NCI-H510A (cell line): ENCODE data around the gene CCDC148.
"Not testable (repeated sequence)": the region's sequence is repeated elsewhere in the genome, so short reads cannot be mapped to it uniquely, and the experiment has no call there.

Experiments used
- DNase-seq: peaks from one replicate; lab custom pipeline; 2025; lab: John Stamatoyannopoulos, UW

CCDC148 gene

DNA sequence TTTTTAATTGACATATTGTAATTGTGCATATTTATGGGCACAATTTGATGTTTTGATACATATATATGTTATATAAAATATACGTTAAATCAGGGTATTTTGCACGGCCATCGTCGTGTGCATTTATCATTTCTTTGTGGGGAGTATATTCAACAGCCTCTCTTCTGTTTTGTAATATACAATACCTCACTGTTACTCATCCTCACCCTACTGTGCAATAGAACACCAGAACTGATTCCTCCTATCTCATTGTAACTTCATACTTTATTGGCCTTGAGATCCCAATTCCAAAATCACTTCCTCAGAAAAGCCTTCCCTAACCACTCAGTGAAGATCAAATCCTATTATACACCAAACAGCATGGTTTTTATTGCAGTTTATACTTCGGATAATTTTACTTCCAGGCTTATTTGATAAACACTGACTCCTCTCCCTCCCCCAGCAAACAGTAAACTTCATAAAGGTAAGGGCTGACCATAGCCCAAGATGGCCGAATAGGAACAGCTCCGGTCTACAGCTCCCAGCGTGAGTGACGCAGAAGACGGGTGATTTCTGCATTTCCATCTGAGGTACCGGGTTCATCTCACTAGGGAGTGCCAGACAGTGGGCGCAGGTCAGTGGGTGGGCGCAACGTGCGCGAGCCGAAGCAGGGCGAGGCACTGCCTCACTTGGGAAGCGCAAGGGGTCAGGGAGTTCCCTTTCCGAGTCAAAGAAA is 105.6 kb downstream of the CCDC148 start:
- not testable (repeated sequence) for DNase-seq

GRCh38 chr2:158346032-158346431 is 110.5 kb downstream of the CCDC148 start:
- no peak for DNase-seq

DNA sequence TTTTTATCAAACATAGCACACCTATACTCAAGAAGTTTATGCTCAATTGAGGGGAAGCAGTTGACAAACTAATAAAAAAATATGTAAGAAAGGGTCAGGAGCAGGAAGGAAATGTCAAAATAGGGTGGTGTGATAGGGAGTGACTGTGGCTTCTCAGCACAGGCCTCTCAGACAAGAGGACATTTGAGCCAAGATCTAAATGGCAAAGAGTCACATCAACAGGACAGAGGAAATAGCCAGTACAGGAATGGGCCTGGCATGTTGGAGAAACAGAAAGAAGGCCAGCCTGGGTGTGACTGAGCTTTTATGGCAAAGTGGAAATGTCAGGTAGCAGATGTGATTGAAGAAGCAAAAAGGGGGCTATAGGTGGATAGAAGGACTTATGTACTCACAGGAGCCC is 117.0 kb downstream of the CCDC148 start:
- no peak for DNase-seq

GRCh38 chr2:158337018-158337417 is 119.5 kb downstream of the CCDC148 start:
- no peak for DNase-seq

GRCh38 chr2:158331799-158332198 is 124.8 kb downstream of the CCDC148 start:
- DNase-seq: not testable (repeated sequence)

DNA sequence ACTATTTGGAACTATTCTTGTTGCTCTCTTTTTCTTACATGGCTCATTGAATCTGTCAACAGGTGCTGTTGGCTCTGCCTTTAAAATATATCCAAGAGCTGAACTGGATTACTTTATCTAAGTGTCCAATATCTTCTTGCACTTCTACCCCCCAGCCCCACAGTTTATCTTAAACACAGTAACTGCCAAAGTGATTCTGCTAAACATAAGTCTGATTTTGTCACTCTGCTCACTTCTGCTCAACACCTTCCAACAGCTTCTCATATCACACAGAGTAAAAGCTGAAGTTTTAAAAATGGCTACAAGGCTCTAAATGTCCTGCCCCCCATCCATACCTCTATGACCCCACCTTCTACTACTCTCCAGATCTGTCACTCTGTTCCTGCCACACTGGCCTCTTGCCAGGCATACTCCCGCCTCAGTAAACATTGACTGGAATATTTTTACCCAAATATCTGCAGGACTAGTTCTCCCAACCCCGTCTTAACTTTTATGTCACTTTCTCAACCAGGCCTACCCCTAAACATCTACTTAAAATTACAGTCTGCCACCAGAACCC is 130.7 kb downstream of the CCDC148 start:
- no peak for DNase-seq

DNA sequence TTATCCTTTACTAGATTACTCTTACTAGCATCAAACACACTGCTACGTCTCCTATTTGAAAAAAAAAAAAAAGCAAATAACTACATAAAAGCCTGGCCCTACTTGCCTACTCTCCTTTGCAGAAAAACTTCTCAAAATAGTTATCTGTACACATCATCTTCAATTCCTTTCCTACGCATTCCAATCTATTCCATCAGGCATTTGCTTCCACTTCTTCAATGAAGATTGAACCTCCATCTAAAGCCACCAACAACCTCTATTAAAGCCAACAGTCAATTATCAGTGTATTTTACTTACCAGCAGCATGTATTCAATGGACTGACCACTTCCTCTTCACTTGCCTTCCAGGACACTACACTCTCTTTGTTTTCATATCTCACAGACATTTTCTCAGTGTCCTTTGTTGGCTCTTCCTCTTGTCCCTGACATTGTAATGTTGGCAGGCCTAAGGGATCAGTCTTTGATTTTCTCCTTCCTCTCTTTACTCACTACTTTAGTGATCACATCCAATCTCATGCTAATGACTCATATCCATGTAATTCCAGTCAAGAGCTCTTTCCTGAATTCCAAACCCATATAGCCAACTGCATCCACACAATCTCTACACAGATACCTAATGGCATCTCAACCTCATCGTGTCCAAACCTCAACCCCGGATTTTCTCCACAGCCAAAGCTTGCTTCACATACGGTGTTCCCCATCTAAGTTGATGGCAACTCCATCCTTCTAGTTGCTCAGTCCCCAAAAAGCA is 131.3 kb downstream of the CCDC148 start:
- DNase-seq: no peak

GRCh38 chr2:158323381-158323780 is 133.2 kb downstream of the CCDC148 start:
- no peak for DNase-seq

GRCh38 chr2:158321264-158321663 is 135.3 kb downstream of the CCDC148 start:
- no peak for DNase-seq

GRCh38 chr2:158319269-158319668 is 137.3 kb downstream of the CCDC148 start:
- DNase-seq: no peak

DNA sequence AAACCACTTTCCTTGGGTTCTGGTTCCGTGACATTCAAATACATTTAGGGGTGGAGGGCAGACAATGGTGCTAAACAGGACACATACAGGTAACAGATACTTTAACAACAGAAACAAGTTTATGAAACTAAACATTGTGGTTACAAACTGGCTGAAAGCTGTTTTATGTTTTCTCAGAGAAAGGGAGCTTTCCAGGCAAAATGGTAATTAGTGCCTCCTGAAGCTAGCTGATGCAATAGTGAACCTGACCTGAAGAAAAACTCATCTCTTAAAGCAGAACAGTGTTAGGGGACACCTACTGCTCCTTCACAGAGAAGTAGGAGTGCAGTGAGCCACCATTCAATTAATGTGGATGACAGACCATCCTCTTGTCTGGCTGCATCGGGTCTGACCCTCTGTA is 138.9 kb downstream of the CCDC148 start:
- no peak for DNase-seq

DNA sequence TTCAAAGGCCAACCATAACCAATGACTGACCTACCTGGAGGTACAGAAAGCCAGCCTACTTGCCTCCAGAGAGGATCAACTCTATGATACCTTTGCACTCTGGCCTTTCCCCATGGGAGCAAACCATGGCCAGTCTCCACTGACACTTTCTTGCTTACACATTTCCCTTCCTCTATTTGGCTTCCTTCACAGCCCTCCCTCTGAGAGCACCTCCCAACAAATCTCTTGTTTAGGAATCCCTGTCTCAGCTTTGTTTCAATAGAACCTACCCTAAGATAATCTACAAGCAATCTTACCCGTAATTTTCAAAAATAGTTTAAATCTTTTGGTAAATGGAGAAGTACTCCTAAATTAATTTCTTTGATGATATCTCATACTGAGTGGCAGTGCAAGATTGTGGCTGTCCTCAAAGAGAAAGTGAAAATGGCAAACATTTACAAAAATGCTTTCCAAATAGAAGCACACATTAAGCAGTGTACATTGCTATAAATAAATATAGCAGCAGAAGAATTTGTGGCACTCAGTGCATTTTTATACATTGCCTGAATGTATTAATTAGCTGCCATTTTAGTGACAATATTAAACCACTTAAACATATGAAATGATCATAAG is 140.6 kb downstream of the CCDC148 start:
- no peak for DNase-seq

- DNase-seq: no peak
Measured at GRCh38 chr2:158315000-158315399, 141.6 kb downstream of the CCDC148 start.

DNA sequence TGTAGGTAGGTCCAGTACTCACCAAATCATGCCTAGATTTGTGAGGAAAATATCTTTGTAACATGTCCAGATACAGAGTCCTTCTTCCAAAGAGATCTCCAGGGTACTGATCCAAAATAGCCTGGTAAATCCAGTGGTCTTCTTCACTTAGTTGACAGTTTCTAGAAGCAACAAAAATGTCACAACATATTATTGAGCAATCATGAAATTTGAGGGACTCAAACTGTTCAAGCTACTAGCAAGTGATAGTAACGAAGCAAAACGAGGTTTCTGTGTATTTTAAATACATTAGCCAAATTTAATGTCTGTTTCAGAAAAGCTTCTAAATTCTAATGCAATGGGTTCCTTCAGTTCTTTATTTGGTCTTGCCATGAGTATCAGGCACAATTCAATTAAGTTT is 142.8 kb downstream of the CCDC148 start:
- no peak for DNase-seq

GRCh38 chr2:158312981-158313380 is 143.6 kb downstream of the CCDC148 start:
- DNase-seq: no peak

DNA sequence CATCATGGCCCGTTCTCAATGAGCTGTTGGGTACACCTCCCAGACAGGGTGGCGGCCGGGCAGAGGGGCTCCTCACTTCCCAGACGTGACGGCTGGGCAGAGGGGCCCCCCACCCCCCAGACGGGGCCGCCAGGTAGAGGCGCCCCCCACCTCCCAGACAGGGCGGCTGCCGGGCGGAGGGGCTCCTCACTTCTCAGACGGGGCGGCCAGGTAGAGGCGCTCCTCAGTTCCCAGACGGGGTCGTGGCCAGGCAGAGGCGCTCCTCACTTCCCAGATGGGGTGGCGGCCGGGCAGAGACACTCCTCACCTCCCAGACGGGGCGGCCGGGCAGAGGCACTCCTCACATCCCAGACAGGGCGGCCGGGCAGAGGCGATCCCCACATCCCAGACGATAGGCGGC is 146.1 kb downstream of the CCDC148 start:
- DNase-seq: not testable (repeated sequence)

DNA sequence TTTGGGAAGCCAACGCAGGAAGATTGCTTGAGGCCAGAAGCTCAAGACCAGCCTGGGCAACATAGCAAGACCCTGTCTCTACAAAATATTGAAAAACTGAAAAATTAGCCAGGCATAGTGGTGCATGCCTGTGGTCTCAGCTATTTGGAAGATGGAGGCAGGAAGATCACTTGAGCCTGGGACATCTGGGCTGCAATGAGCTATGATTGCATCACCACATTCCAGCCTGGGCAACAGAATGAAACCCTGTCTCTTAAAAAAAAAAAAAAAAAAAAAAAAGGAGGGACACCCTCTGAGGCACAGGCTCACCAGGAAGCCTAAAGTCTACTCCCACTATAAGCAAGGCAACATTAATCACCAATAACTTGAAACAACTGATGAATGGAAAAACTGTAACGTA is 151.1 kb downstream of the CCDC148 start:
- no peak for DNase-seq

- no peak for DNase-seq
Measured at GRCh38 chr2:158300394-158300793, 156.2 kb downstream of the CCDC148 start.

DNA sequence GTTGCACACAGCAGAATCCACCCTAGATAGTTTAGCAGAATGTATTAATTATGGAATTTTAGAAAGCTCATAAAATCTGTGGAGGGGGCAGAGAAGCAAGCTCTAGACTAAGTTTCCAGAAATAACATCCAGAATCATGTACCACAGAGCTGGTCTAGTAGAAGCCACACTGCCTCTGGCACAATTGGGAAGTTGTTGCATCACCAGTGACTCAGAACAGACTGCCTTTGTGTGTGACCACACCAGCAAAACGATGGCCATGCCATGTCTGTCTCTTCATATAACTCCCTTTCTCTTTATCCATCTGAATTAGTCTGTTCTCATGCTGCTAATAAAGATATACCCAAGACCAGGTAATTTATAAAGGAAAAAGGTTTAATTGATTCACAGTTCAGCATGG is 158.9 kb downstream of the CCDC148 start:
- DNase-seq: no peak

DNA sequence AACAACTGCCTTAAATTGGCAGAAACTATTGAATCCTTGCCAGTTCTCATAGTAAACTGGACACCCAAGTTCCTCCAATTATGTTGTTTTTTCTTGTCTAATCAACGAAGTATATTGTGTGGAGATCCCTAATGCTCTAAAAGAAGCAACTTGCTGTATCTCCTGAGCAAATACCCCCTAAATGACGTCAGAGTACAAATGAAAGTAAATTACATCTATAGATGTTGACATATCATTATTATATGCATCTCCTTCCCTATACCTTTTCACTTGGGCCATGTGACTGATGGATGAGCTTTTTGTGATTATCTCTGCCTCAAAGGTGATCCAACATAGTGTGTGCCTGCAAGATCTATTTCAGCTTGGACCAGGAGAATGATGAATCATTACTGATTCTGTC is 159.4 kb downstream of the CCDC148 start:
- no peak for DNase-seq

- DNase-seq: no peak
Measured at GRCh38 chr2:158293722-158294121, 162.8 kb downstream of the CCDC148 start.

DNA sequence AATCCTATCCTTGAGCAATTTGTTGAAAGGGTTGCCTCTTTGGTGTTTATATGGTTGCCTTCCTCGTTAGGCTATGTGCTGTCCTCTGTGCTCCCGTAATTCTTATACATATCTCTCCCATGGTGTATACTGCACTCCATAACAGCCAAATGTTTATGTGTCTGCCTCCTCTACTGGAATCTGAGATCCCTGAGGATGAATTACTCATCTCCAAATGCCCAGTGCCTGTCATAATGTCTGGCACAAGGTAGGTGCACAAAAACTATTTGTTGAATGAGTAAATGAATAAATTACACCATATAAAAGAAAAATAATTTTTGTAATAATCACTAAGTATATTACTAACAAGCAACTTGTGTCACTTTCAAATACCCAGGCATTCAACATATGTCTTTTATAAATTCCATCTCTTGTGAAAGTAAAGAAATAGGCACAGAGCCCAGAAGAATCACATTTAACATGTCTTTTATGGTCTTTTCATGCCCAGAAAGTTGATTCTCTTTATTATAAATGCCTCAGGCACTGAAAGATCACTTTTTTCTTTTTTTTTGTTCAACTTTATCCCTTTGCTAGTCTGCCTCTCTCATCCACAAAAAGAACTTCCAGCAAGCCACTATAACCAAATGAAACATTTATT is 164.9 kb downstream of the CCDC148 start:
- no peak for DNase-seq
